Hematopoietic multipotent progenitor cell treated with erythropoietin and hydrocortisone succinate and interleukin-3 and kit ligand, for 17 days (in vitro differentiated cells): ENCODE measurements around the gene TUBA1C.
"Not testable (repeated sequence)": the region's sequence is repeated elsewhere in the genome, so short reads cannot be mapped to it uniquely, and the experiment has no call there.

ENCODE experiments used
- DNase-seq: peaks from one replicate; pipeline ENCODE4 v3.0.0-alpha.2; 2015; ENCODE audit warnings: low spot score

Gene TUBA1C

GRCh38 chr12:49310451-49311000 is 45.6 kb downstream of the TUBA1C start:
- DNase-seq, result not testable (repeated sequence)

- no peak for DNase-seq
Observed at GRCh38 chr12:49314811-49315210, 49.9 kb downstream of the TUBA1C start.

- not testable (repeated sequence) for DNase-seq
Observed at GRCh38 chr12:49317118-49317517, 52.2 kb downstream of the TUBA1C start.

- DNase-seq, result not testable (repeated sequence)
Observed at GRCh38 chr12:49320411-49321103, 55.7 kb downstream of the TUBA1C start.

- DNase-seq, result no peak
Observed at GRCh38 chr12:49322367-49322707, 57.5 kb downstream of the TUBA1C start.

GRCh38 chr12:49322708-49323523 is 58.0 kb downstream of the TUBA1C start, which contains the start of gene TROAP:
Gene TROAP (plus strand): TSS chr12:49323255. CDS start chr12:49323609, 354 bp downstream.
- peak; percentile 99 for DNase-seq

GRCh38 chr12:49323524-49324097 is 58.7 kb downstream of the TUBA1C start:
- DNase-seq, result no peak
